ENCODE measurements around the gene COL23A1. TPM values are rescaled to one million over a fixed set of nuclear protein-coding genes. Genes with fewer than 3 reads are reported as not detected.

Gene COL23A1
- total and polyA plus RNA-seq, 2 experiments from 2014 or later, result 4.8 to 8.2 TPM

GRCh38 chr5:178473854-178474253, 116.3 kb downstream of the COL23A1 start:
- Histone ChIP-seq H3K36me3 (ENCODE audit: insufficient read depth) (no peaks in the 10 kb centered on the region), H3K4me2 (no peak overlapping the region), H3K27ac (ENCODE audit: low read depth) (no peak overlapping the region), H3K9me2 (ENCODE audit: insufficient read depth) (no peaks in the 10 kb centered on the region), H3K4me1 (ENCODE audit: insufficient read depth) (no peaks in the 10 kb centered on the region), H3K79me2 (replicated peaks; ENCODE audit: insufficient read depth) (no peaks in the 10 kb centered on the region), H3F3A (replicated peaks; ENCODE audit: low read depth) (no peaks in the 10 kb centered on the region), H2AFZ (no peak overlapping the region), H4K20me1 (replicated peaks; ENCODE audit: insufficient read depth) (no peaks in the 10 kb centered on the region; the same call in none of the 2 replicates), H3K4me3 (no peak overlapping the region), H3K27me3 (ENCODE audit: insufficient read depth) (no peaks in the 10 kb centered on the region)
- DNase-seq (ENCODE audit: low spot score) (no peak), ATAC-seq (no peak)
- TF ChIP-seq REST (IDR thresholded peaks at IDR 0.05; ENCODE audit: unreplicated experiment) (no peak), JUNB (IDR thresholded peaks at IDR 0.05; ENCODE audit: unreplicated experiment) (no peak), ZNF114 (CRISPR knock-in tag; IDR thresholded peaks at IDR 0.05) (no peak), EZH2phosphoT487 (IDR thresholded peaks at IDR 0.05; ENCODE audit: unreplicated experiment) (no peak), CTCF (conservative IDR thresholded peaks at IDR 0.05; ENCODE audit: low read depth in 2 of 2) (no peak), ZNF331 (CRISPR knock-in tag; IDR thresholded peaks at IDR 0.05; ENCODE audit: low read depth) (no peak), ZNF462 (CRISPR knock-in tag; IDR thresholded peaks at IDR 0.05) (no peak), ETS1 (IDR thresholded peaks at IDR 0.05) (no peak), STAT1 (IDR thresholded peaks at IDR 0.05; ENCODE audit: unreplicated experiment) (no peak), CREB1 (CRISPR knock-in tag; IDR thresholded peaks at IDR 0.05; ENCODE audit: low read depth) (no peak), NANOG (IDR thresholded peaks at IDR 0.05; ENCODE audit: borderline replicate concordance) (no peak), EZH2 (IDR thresholded peaks at IDR 0.05; ENCODE audit: low read depth, unreplicated experiment) (no peak), POLR2AphosphoS5 (IDR thresholded peaks at IDR 0.05; ENCODE audit: low read depth) (no peak)
- Mint-ChIP-seq H3K36me3 (ENCODE audit: low read depth) (no peaks in the 10 kb centered on the region), H3K4me3 (no peak overlapping the region; the same call in 2 of the 3 replicates), H3K27ac (no peak overlapping the region), H3K27me3 (ENCODE audit: insufficient read depth, low read depth, poor library complexity) (peaks cover 7% of the 10 kb centered on the region), H3K9me3 (peaks cover 5% of the 10 kb centered on the region; the same call in 2 of the 3 replicates), H3K4me1 (peaks cover 28% of the 10 kb centered on the region)

Measured in GM23338 (cell line).